Natural killer cell treated with Interleukin-12 subunit alpha and Interleukin-12 subunit beta and Interleukin-15 and Interleukin-18, amount 100 ng/mL, for 72 hours (primary cell): Measurements from ENCODE around the gene OBSCN. TPM values are rescaled to one million over a fixed set of nuclear protein-coding genes. Genes with fewer than 3 reads are reported as not detected.

ENCODE experiments used
- ATAC-seq, 2 donors: fragments of 150-1000 bp; cut with Tn5 transposase in 1 of 2; sonication (Bioruptor Pico), chemical (Tn5 transposase) in 1 of 2; 2 replicates each; pipeline ENCODE4 v1.10.0; 2021
- DNase-seq: peaks from one replicate; pipeline ENCODE4 v3.0.0; 2022; ENCODE audit warnings: low spot score
- H3K27ac Mint-ChIP-seq, 2 donors: 1 replicate in 1 of 2; 2 replicates in 1 of 2; pipeline ENCODE4 v1.8.0; 2022; ENCODE audit warnings: mixed read lengths in 2 of 2, mild to moderate bottlenecking in 1 of 2, moderate library complexity in 1 of 2
- H3K27me3 Mint-ChIP-seq, 2 donors: 1 replicate in 1 of 2; 2 replicates in 1 of 2; pipeline ENCODE4 v1.8.0; 2022; ENCODE audit warnings: mixed read lengths in 2 of 2
- H3K36me3 Mint-ChIP-seq: one replicate; pipeline ENCODE4 v1.8.0; 2022; ENCODE audit warnings: mixed read lengths
- H3K4me1 Mint-ChIP-seq, 2 donors: 1 replicate in 1 of 2; 2 replicates in 1 of 2; pipeline ENCODE4 v1.8.0; 2022; ENCODE audit warnings: low read depth in 2 of 2, mixed read lengths in 2 of 2, mild to moderate bottlenecking in 1 of 2
- H3K4me3 Mint-ChIP-seq: one replicate; pipeline ENCODE4 v1.8.0; 2022; ENCODE audit warnings: mixed read lengths
- H3K9me3 Mint-ChIP-seq: 2 replicates; pipeline ENCODE4 v1.8.0; 2022; ENCODE audit warnings: mixed read lengths
- total RNA-seq, 2 donors: library from RNA; stranded (reverse); gene quantifications; one replicate each; pipeline ENCODE4 v1.2.3, GENCODE V29; 2022

The OBSCN gene
- total RNA-seq = 10 to 100 TPM in 1 of 2 donors, 1 to 10 TPM in 1; 6.4 to 12.3 TPM

GRCh38 chr1:228207851-228208821 is at the start of gene OBSCN:
Gene OBSCN, plus strand, starts transcription at chr1:228208044. Its CDS starts 3,740 bp downstream, at chr1:228211784.
- no peaks in the 10 kb centered on the region for H3K36me3 Mint-ChIP-seq
- H3K4me3 Mint-ChIP-seq = no peak within 1 kb of the TSS
- peaks cover 0 to 4% of the 10 kb centered on the region in 2 donors for H3K27me3 Mint-ChIP-seq
- no peak for ATAC-seq
- H3K9me3 Mint-ChIP-seq = no peaks in the 10 kb centered on the region
- DNase-seq = no peak
- no peaks in the 10 kb centered on the region for H3K4me1 Mint-ChIP-seq
- no peak within 1 kb of the TSS for H3K27ac Mint-ChIP-seq

- H3K9me3 Mint-ChIP-seq = no peaks in the 10 kb centered on the region
- no peaks in the 10 kb centered on the region for H3K36me3 Mint-ChIP-seq
- H3K27ac Mint-ChIP-seq = no peak overlapping the region
- H3K4me1 Mint-ChIP-seq = no peaks in the 10 kb centered on the region
- DNase-seq (no peak), ATAC-seq (no peak)
- no peak overlapping the region for H3K4me3 Mint-ChIP-seq
- no peaks in the 10 kb centered on the region for H3K27me3 Mint-ChIP-seq
Measured at GRCh38 chr1:228158151-228159007, 49.5 kb upstream of the OBSCN start.

GRCh38 chr1:228159008-228159665 is 48.7 kb upstream of the OBSCN start:
- no peaks in the 10 kb centered on the region for H3K36me3 Mint-ChIP-seq
- no peak overlapping the region for H3K4me3 Mint-ChIP-seq
- H3K9me3 Mint-ChIP-seq = no peaks in the 10 kb centered on the region
- H3K27ac Mint-ChIP-seq = no peak overlapping the region
- peaks cover under 1 to 2% of the 10 kb centered on the region in 2 donors for H3K4me1 Mint-ChIP-seq
- DNase-seq (no peak), ATAC-seq (no peak)
- no peaks in the 10 kb centered on the region for H3K27me3 Mint-ChIP-seq

- DNase-seq = no peak
- ATAC-seq = no peak
- peaks cover 11 to 14% of the 10 kb centered on the region in 2 donors for H3K4me1 Mint-ChIP-seq
Measured at GRCh38 chr1:228160201-228160761, 47.6 kb upstream of the OBSCN start.

GRCh38 chr1:228161362-228161761 is 46.5 kb upstream of the OBSCN start:
- no peak for DNase-seq
- no peak for ATAC-seq
- H3K4me1 Mint-ChIP-seq = peaks cover 11 to 14% of the 10 kb centered on the region in 2 donors
- H3K36me3 Mint-ChIP-seq = no peaks in the 10 kb centered on the region
- no peak overlapping the region for H3K27ac Mint-ChIP-seq
- no peak overlapping the region for H3K4me3 Mint-ChIP-seq
- no peaks in the 10 kb centered on the region for H3K27me3 Mint-ChIP-seq
- no peaks in the 10 kb centered on the region for H3K9me3 Mint-ChIP-seq

More at GRCh38 chr1:228160201-228160761, 47.6 kb upstream of the OBSCN start:
- H3K27ac Mint-ChIP-seq = no peak overlapping the region
- no peaks in the 10 kb centered on the region for H3K27me3 Mint-ChIP-seq
- no peak overlapping the region for H3K4me3 Mint-ChIP-seq
- H3K9me3 Mint-ChIP-seq = no peaks in the 10 kb centered on the region
- H3K36me3 Mint-ChIP-seq = no peaks in the 10 kb centered on the region

- H3K9me3 Mint-ChIP-seq = no peaks in the 10 kb centered on the region
- no peak for DNase-seq
- ATAC-seq = no peak
- peaks cover 15 to 18% of the 10 kb centered on the region in 2 donors for H3K4me1 Mint-ChIP-seq
- H3K36me3 Mint-ChIP-seq = no peaks in the 10 kb centered on the region
- no peaks in the 10 kb centered on the region for H3K27me3 Mint-ChIP-seq
- no peak overlapping the region for H3K4me3 Mint-ChIP-seq
- H3K27ac Mint-ChIP-seq = no peak overlapping the region
Measured at GRCh38 chr1:228161866-228162265, 46.0 kb upstream of the OBSCN start.

- Mint-ChIP-seq H3K4me1 (peaks cover 16 to 20% of the 10 kb centered on the region in 2 donors), H3K9me3 (no peaks in the 10 kb centered on the region), H3K27ac (no peak overlapping the region), H3K36me3 (no peaks in the 10 kb centered on the region), H3K27me3 (no peaks in the 10 kb centered on the region), H3K4me3 (no peak overlapping the region)
- DNase-seq = no peak
- ATAC-seq = no peak
Measured at GRCh38 chr1:228162286-228163006, 45.4 kb upstream of the OBSCN start.

- H3K27me3 Mint-ChIP-seq = no peaks in the 10 kb centered on the region
- no peak overlapping the region for H3K4me3 Mint-ChIP-seq
- H3K36me3 Mint-ChIP-seq = no peaks in the 10 kb centered on the region
- H3K27ac Mint-ChIP-seq = no peak overlapping the region
- H3K4me1 Mint-ChIP-seq = peaks cover 20 to 26% of the 10 kb centered on the region in 2 donors
- DNase-seq (no peak), ATAC-seq (no peak)
- H3K9me3 Mint-ChIP-seq = no peaks in the 10 kb centered on the region
Measured at GRCh38 chr1:228163007-228163753, 44.7 kb upstream of the OBSCN start.

GRCh38 chr1:228163776-228164519 is 43.9 kb upstream of the OBSCN start:
- H3K36me3 Mint-ChIP-seq = no peaks in the 10 kb centered on the region
- peak overlapping the region; percentile 89 for H3K4me3 Mint-ChIP-seq

GRCh38 chr1:228164561-228165371 is 43.1 kb upstream of the OBSCN start:
- no peaks in the 10 kb centered on the region for H3K27me3 Mint-ChIP-seq
- ATAC-seq (no peak), DNase-seq (no peak)
- H3K9me3 Mint-ChIP-seq = no peaks in the 10 kb centered on the region
- H3K36me3 Mint-ChIP-seq = no peaks in the 10 kb centered on the region
- H3K4me3 Mint-ChIP-seq = peak overlapping the region; percentile 89
- H3K27ac Mint-ChIP-seq = peak overlapping the region; percentile 60 to 87
- H3K4me1 Mint-ChIP-seq = peaks cover 20 to 30% of the 10 kb centered on the region in 2 donors

More at GRCh38 chr1:228163776-228164519, 43.9 kb upstream of the OBSCN start:
- Mint-ChIP-seq H3K27me3 (no peaks in the 10 kb centered on the region), H3K27ac (peak overlapping the region; percentile 60 to 87), H3K9me3 (no peaks in the 10 kb centered on the region), H3K4me1 (peaks cover 20 to 30% of the 10 kb centered on the region in 2 donors)
- ATAC-seq (no peak), DNase-seq (no peak)
